Endothelial cell of umbilical vein (primary cell): ENCODE data around the gene JPH3. TPM values are rescaled to one million over a fixed set of nuclear protein-coding genes. Genes with fewer than 3 reads are reported as not detected.

Experiments used
- BruUV-seq: library from RNA; stranded (reverse); fragments of 400-500 nt; replicated peaks from 2 replicates; lab custom pipeline; 2021; lab: Mats Ljungman, UMichigan
- CTCF ChIA-PET: fragments of 300-600, 350-600 bp; sonication (Branson Sonifier 250); formaldehyde crosslinking; loops from one replicate; lab custom pipeline; 2021; ENCODE audit warnings: antibody characterized with exemption, inconsistent platforms; lab: Charles Lee
- POLR2A ChIA-PET: fragments of 300-600, 350-600 bp; sonication (Branson Sonifier 250); formaldehyde crosslinking; loops from one replicate; lab custom pipeline; 2021; ENCODE audit warnings: antibody characterized with exemption, inconsistent platforms; lab: Charles Lee
- DNase-seq: peaks from one replicate; pipeline ENCODE4 v3.0.0-alpha.2; 2011; ENCODE audit warnings: low read depth, low spot score
- FAIRE-seq: peaks from 2 replicates; lab custom pipeline; 2011; peaks lifted over from hg19 to GRCh38; lab: Jason Lieb, UNC
- H2AFZ ChIP-seq: 2 replicates; pipeline ENCODE4 v1.6.0; 2012; ENCODE audit warnings: low read depth, low read length, control low read depth, inconsistent platforms
- H3K27ac ChIP-seq: 2 replicates; pipeline ENCODE4 v1.5.1; 2011; ENCODE audit warnings: low read depth, mild to moderate bottlenecking, control low read depth, low read length, moderate library complexity; ENCODE audit not compliant: insufficient read depth
- H3K27me3 ChIP-seq, 2 experiments: 2 replicates each; pipeline versions ENCODE4 v1.6.0 to v1.6.1; 2011; ENCODE audit warnings: low read length in 2 of 2, mixed read lengths in 1 of 2; ENCODE audit not compliant: control insufficient read depth in 2 of 2, insufficient read depth in 2 of 2
- H3K36me3 ChIP-seq, 2 experiments: 2 replicates in 1 of 2; 3 replicates in 1 of 2; pipeline ENCODE4 v1.5.1; 2011; ENCODE audit warnings: low read length in 2 of 2, mild to moderate bottlenecking in 1 of 2, moderate library complexity in 1 of 2; ENCODE audit not compliant: control insufficient read depth in 2 of 2, insufficient read depth in 2 of 2; ENCODE audit errors: extremely low read depth in 1 of 2
- H3K4me1 ChIP-seq: 3 replicates; pipeline ENCODE4 v1.5.1; 2011; ENCODE audit warnings: mild to moderate bottlenecking, low read length; ENCODE audit not compliant: control insufficient read depth, insufficient read depth; ENCODE audit errors: extremely low read depth
- H3K4me2 ChIP-seq: 2 replicates; pipeline ENCODE4 v1.6.1; 2011; ENCODE audit warnings: low read length, control low read depth, mixed read lengths; ENCODE audit not compliant: insufficient read depth
- H3K4me3 ChIP-seq, 3 experiments: fragments of 200-600 bp in 1 of 3; sonication (generic), shearing (Covaris generic) in 1 of 3; replicated peaks in 1 of 3; 2 replicates each; pipeline ENCODE4 v1.5.1; 2011 to 2016; ENCODE audit warnings: control low read depth in 3 of 3, low read length in 3 of 3, mild to moderate bottlenecking in 2 of 3, inconsistent platforms in 1 of 3, low read depth in 1 of 3, moderate library complexity in 1 of 3; ENCODE audit not compliant: insufficient read depth in 1 of 3
- H3K79me2 ChIP-seq: 2 replicates; pipeline ENCODE4 v1.6.0; 2012; ENCODE audit warnings: low read length, inconsistent platforms; ENCODE audit not compliant: control insufficient read depth, insufficient read depth
- H3K9ac ChIP-seq: replicated peaks from 2 replicates; pipeline ENCODE3; 2011; ENCODE audit warnings: low read length, control low read depth; ENCODE audit not compliant: insufficient read depth; ENCODE audit errors: extremely low read depth
- H3K9me1 ChIP-seq: replicated peaks from 3 replicates; pipeline ENCODE4 v1.6.0; 2011; ENCODE audit warnings: mild to moderate bottlenecking, low read length; ENCODE audit not compliant: control insufficient read depth, insufficient read depth; ENCODE audit errors: extremely low read depth
- H3K9me3 ChIP-seq: replicated peaks from 2 replicates; pipeline ENCODE4 v1.5.1; 2012; ENCODE audit warnings: low read length, inconsistent platforms; ENCODE audit not compliant: control insufficient read depth, insufficient read depth
- H4K20me1 ChIP-seq: replicated peaks from 2 replicates; pipeline ENCODE3; 2011; ENCODE audit warnings: mild to moderate bottlenecking, low read length; ENCODE audit not compliant: control insufficient read depth, insufficient read depth; ENCODE audit errors: extremely low read depth
- FOS ChIP-seq: IDR thresholded peaks from 2 replicates; pipeline ENCODE4 v1.6.1; 2011; ENCODE audit warnings: mild to moderate bottlenecking, low read length, moderate library complexity, borderline replicate concordance; ENCODE audit not compliant: insufficient read depth
- GATA2 ChIP-seq: IDR thresholded peaks from 2 replicates; pipeline ENCODE4 v1.7.0; 2011; ENCODE audit warnings: low read depth, mild to moderate bottlenecking, moderate library complexity, mixed read lengths, low read length; ENCODE audit not compliant: insufficient read length, insufficient read depth
- MYC ChIP-seq: IDR thresholded peaks from one replicate; pipeline ENCODE4 v1.6.1; 2011; ENCODE audit warnings: mild to moderate bottlenecking, low read depth, low read length
- POLR2A ChIP-seq: IDR thresholded peaks from 2 replicates; pipeline ENCODE4 v1.6.1; 2012; ENCODE audit warnings: low read depth, mild to moderate bottlenecking, control low read depth, low read length
- POLR2AphosphoS5 ChIP-seq: IDR thresholded peaks from 2 replicates; pipeline ENCODE4 v1.6.1; 2012; ENCODE audit warnings: low read depth, mild to moderate bottlenecking, control low read depth, low read length, moderate library complexity; ENCODE audit not compliant: insufficient read depth
- dilution Hi-C: fragments of 300-500 bp; cut with MboI; formaldehyde crosslinking; loops from one replicate; pipeline ENCODE4 v1.15.0; 2019; ENCODE audit warnings: low sequenced_read_pairs; ENCODE audit not compliant: extremely low pct_ligation_motif_present
- intact Hi-C: fragments of 100-400 bp; cut with micrococcal nuclease; formaldehyde crosslinking; loops from one replicate; pipeline ENCODE4 v1.10.0; 2022
- polyA plus RNA-seq, 4 experiments: library from polyadenylated mRNA; depleted of rRNA in 3 of 4; stranded (reverse) in 3 of 4; unstranded in 1 of 4; fragments of >200 nt; gene quantifications; 2 replicates each; pipeline versions ENCODE4 v1.2.1 to v1.2.3, GENCODE V29; 2011 to 2012; ENCODE audit warnings: missing spikeins in 1 of 4
- total RNA-seq: library from RNA; stranded (reverse); gene quantifications from 2 replicates; pipeline ENCODE4 v1.2.3, GENCODE V29; 2021
- TF ChIP-seq, protein P1 (sequence below), 2 donors: IDR thresholded peaks; 1 replicate in 1 of 2; 2 replicates in 1 of 2; pipeline ENCODE4 v1.5.1; 2011; ENCODE audit warnings: low read length in 2 of 2, mild to moderate bottlenecking in 2 of 2, moderate library complexity in 2 of 2, control low read depth in 1 of 2, inconsistent platforms in 1 of 2, low read depth in 1 of 2; ENCODE audit not compliant: insufficient read depth in 1 of 2; ENCODE audit errors: extremely low read depth in 1 of 2
- TF ChIP-seq, protein P2 (sequence below): IDR thresholded peaks from 2 replicates; pipeline ENCODE4 v1.6.1; 2011; ENCODE audit not compliant: insufficient read depth, insufficient read length

JPH3 gene
- total and polyA plus RNA-seq, 2 donors (not counting 3 experiments of a cell fraction or from before 2014, with no cell fraction given) = 0.22 to 0.30 TPM

DNA sequence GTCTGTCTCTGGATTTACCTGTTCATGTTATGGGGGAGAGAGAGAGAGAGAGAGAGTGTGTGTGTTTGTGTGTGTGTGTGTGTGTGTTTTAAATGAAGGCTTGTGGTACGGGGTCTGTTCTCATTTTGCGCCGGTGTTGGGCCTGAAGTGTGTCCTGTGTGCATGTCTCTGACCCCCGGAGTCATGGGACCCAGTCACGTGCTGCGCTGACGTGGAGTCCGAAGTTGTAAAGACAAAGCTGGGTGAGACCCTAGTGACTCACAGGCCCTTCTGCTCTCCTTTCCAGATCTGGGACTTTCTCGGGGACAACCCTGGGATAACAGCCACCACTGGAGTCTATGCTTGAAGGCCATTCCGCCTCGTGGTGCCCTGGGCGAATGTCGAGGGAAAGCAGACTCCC, 35.0 kb downstream of the JPH3 start:
- no peaks in the 10 kb centered on the region for H3K9me1 ChIP-seq
- no peak overlapping the region for H2AFZ ChIP-seq
- H4K20me1 ChIP-seq = no peaks in the 10 kb centered on the region
- CTCF ChIA-PET = interaction anchor here (4.9 kb wide), 1 partner anchor 50 kb away, joined by 145 read pairs; no protein-coding TSS in a partner anchor
- no peak overlapping the region for H3K4me2 ChIP-seq
- DNase-seq = no peak
- H3K79me2 ChIP-seq = no peaks in the 10 kb centered on the region
- intact Hi-C loops (loop anchor here (2.0 to 5.0 kb wide), 3 partner anchors 130 to 320 kb away; partner anchors contain the start of genes C16orf95 and KLHDC4), dilution Hi-C loops (no loop called here)
- no peaks in the 10 kb centered on the region for H3K9me3 ChIP-seq
- no peak overlapping the region for H3K4me3 ChIP-seq
- POLR2A ChIA-PET = no interaction called here
- no TSS peak for BruUV-seq
- no peaks in the 10 kb centered on the region for H3K36me3 ChIP-seq
- no peak overlapping the region for H3K27ac ChIP-seq
- no peaks in the 10 kb centered on the region for H3K4me1 ChIP-seq
- H3K9ac ChIP-seq = no peak overlapping the region
- no peak for FAIRE-seq
- TF ChIP-seq FOS (no peak), POLR2AphosphoS5 (no peak), GATA2 (no peak), MYC (no peak)
- H3K27me3 ChIP-seq = peaks cover 0 to 2% of the 10 kb centered on the region in 2 experiments

DNA sequence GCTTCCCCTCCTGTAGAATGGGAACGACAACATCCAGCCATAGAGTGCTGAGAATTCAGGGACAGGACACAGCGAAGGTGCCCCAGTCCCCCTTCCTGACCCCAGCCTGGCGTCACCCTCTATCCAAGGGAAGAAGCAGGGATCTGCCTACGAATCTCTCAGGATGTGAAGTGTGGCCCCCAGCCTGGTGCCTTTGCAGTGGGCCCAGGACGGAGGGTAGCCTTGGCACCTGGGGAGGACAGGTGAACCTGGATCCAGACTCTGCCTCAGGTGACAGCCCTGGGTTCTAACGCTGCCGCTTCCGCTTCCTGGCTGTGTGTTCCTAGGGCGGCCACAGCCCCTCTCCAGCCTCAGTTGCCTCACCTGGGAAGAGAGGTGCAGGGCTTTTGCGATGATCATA, 36.4 kb downstream of the JPH3 start:
- H3K9me1 ChIP-seq = no peaks in the 10 kb centered on the region
- no peak for FAIRE-seq
- no peaks in the 10 kb centered on the region for H3K36me3 ChIP-seq
- TF ChIP-seq MYC (no peak), POLR2AphosphoS5 (no peak), FOS (no peak), POLR2A (no peak), GATA2 (no peak)
- TF ChIP-seq, protein P1, sequence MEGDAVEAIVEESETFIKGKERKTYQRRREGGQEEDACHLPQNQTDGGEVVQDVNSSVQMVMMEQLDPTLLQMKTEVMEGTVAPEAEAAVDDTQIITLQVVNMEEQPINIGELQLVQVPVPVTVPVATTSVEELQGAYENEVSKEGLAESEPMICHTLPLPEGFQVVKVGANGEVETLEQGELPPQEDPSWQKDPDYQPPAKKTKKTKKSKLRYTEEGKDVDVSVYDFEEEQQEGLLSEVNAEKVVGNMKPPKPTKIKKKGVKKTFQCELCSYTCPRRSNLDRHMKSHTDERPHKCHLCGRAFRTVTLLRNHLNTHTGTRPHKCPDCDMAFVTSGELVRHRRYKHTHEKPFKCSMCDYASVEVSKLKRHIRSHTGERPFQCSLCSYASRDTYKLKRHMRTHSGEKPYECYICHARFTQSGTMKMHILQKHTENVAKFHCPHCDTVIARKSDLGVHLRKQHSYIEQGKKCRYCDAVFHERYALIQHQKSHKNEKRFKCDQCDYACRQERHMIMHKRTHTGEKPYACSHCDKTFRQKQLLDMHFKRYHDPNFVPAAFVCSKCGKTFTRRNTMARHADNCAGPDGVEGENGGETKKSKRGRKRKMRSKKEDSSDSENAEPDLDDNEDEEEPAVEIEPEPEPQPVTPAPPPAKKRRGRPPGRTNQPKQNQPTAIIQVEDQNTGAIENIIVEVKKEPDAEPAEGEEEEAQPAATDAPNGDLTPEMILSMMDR (IDR thresholded peaks at IDR 0.05; ENCODE audit: extremely low read depth in 1 of 2, insufficient read depth in 1 of 2, low read depth in 1 of 2, low read length in 2 of 2) = no peak
- TF ChIP-seq, protein P2, sequence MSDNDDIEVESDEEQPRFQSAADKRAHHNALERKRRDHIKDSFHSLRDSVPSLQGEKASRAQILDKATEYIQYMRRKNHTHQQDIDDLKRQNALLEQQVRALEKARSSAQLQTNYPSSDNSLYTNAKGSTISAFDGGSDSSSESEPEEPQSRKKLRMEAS = no peak
- no peak overlapping the region for H3K4me2 ChIP-seq
- no peak overlapping the region for H3K9ac ChIP-seq
- intact Hi-C loops (loop anchor here (5.0 kb wide), 2 partner anchors 129 to 321 kb away; partner anchors contain the start of genes C16orf95 and KLHDC4), dilution Hi-C loops (no loop called here)
- H3K27me3 ChIP-seq = peaks cover 0 to 2% of the 10 kb centered on the region in 2 experiments
- H3K27ac ChIP-seq = no peak overlapping the region
- POLR2A ChIA-PET = no interaction called here
- no peak overlapping the region for H3K4me3 ChIP-seq
- no peak for DNase-seq
- H3K9me3 ChIP-seq = no peaks in the 10 kb centered on the region
- H2AFZ ChIP-seq = no peak overlapping the region
- no TSS peak for BruUV-seq
- no peaks in the 10 kb centered on the region for H3K4me1 ChIP-seq
- no peaks in the 10 kb centered on the region for H3K79me2 ChIP-seq
- CTCF ChIA-PET = no interaction called here
- H4K20me1 ChIP-seq = no peaks in the 10 kb centered on the region
